ENCODE measurements around the gene EXOC1L. TPM values are rescaled to one million over a fixed set of nuclear protein-coding genes. Genes with fewer than 3 reads are reported as not detected.

Gene EXOC1L
- total RNA-seq, 1 donor from 2014 or later = not detected

GRCh38 chr4:55849724-55850123, 30.1 kb downstream of the EXOC1L start:
- DNase-seq (ENCODE audit: low read depth) = no peak
- H3K4me3 ChIP-seq (ENCODE audit: low read depth, low read length) = no peak overlapping the region
- TF ChIP-seq CTCF (conservative IDR thresholded peaks at IDR 0.05; ENCODE audit: low read depth, low read length) = no peak

- no peak for DNase-seq (ENCODE audit: low read depth)
- TF ChIP-seq CTCF (conservative IDR thresholded peaks at IDR 0.05; ENCODE audit: low read depth, low read length) = no peak
Observed at GRCh38 chr4:55851885-55852284, 32.3 kb downstream of the EXOC1L start.

GRCh38 chr4:55853484-55854046, 34.0 kb downstream of the EXOC1L start, which contains the start of gene EXOC1:
Gene EXOC1, plus strand, starts transcription at chr4:55853648. Its CDS starts 4,676 bp downstream, at chr4:55858324.
- no peak for TF ChIP-seq CTCF (conservative IDR thresholded peaks at IDR 0.05; ENCODE audit: low read depth, low read length)
- H3K4me3 ChIP-seq (ENCODE audit: low read depth, low read length) = peak within 1 kb of the TSS; percentile 92
- DNase-seq (ENCODE audit: low read depth) = no peak

More at GRCh38 chr4:55851885-55852284, 32.3 kb downstream of the EXOC1L start:
- H3K4me3 ChIP-seq (ENCODE audit: low read depth, low read length) = no peak overlapping the region

- DNase-seq (ENCODE audit: low read depth) = no peak
- TF ChIP-seq CTCF (conservative IDR thresholded peaks at IDR 0.05; ENCODE audit: low read depth, low read length) = no peak
- H3K4me3 ChIP-seq (ENCODE audit: low read depth, low read length) = peak overlapping the region; percentile 92
Observed at GRCh38 chr4:55854129-55854528, 34.5 kb downstream of the EXOC1L start.

- no peak for TF ChIP-seq CTCF (conservative IDR thresholded peaks at IDR 0.05; ENCODE audit: low read depth, low read length)
- no peak for DNase-seq (ENCODE audit: low read depth)
- H3K4me3 ChIP-seq (ENCODE audit: low read depth, low read length) = no peak overlapping the region
Observed at GRCh38 chr4:55857586-55857985, 38.0 kb downstream of the EXOC1L start.

- DNase-seq (ENCODE audit: low read depth) = no peak
- H3K4me3 ChIP-seq (ENCODE audit: low read depth, low read length) = no peak overlapping the region
- TF ChIP-seq CTCF (conservative IDR thresholded peaks at IDR 0.05; ENCODE audit: low read depth, low read length) = no peak
Observed at GRCh38 chr4:55859711-55860110, 40.1 kb downstream of the EXOC1L start.

GRCh38 chr4:55864577-55865223, 45.1 kb downstream of the EXOC1L start:
- no peak for DNase-seq (ENCODE audit: low read depth)
- no peak for TF ChIP-seq CTCF (conservative IDR thresholded peaks at IDR 0.05; ENCODE audit: low read depth, low read length)
- H3K4me3 ChIP-seq (ENCODE audit: low read depth, low read length) = no peak overlapping the region

All from epithelial cell of proximal tubule (primary cell).